HG02798 (cell line): ENCODE measurements around the gene GDI1.

ENCODE experiments used
- ATAC-seq: cut with Tn5 transposase; IDR thresholded peaks from one replicate; pipeline ENCODE4 v1.9.1; 2021; ENCODE audit warnings: mild to moderate bottlenecking; ENCODE audit not compliant: unreplicated experiment, poor library complexity

The GDI1 gene

GRCh38 chrX:154404625-154405192, 32.2 kb upstream of the GDI1 start:
- ATAC-seq = no peak

DNA sequence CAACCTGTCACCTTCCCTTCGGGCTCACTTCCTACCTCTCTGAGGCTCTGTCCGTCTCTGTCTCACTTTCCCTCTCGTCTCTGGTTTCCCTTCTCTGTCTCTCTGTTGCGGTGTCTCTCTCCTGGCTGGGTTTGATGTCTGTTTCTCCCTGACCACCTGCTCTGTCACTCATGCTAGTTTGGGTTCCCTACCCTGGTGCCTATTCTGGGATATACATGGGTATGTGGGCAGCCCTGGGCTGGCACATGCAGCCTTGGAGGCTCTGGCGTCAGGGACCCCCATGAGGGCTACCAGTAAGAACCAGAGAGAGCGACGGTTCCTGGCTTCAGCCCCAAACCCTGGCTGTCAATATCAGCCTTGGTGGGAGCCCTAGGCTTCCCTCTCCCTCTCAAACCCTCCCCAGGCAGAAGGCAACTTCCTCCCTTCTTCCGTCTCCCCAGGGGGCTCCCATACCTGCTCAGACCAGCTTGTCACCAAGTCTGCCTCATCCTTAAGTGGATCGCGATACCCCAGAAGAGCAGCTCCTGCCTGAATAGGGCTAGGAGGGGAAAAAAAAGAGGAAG, 28.2 kb upstream of the GDI1 start:
- ATAC-seq = no peak

- ATAC-seq = no peak
Observed at GRCh38 chrX:154409222-154409871, 27.6 kb upstream of the GDI1 start, which contains the start of gene DNASE1L1. TSS of gene DNASE1L1 (minus strand) at chrX:154409254. CDS start at chrX:154405568, 3,686 bp downstream.

- peak; percentile 70 for ATAC-seq
Observed at GRCh38 chrX:154411981-154412340, 25.0 kb upstream of the GDI1 start.

DNA sequence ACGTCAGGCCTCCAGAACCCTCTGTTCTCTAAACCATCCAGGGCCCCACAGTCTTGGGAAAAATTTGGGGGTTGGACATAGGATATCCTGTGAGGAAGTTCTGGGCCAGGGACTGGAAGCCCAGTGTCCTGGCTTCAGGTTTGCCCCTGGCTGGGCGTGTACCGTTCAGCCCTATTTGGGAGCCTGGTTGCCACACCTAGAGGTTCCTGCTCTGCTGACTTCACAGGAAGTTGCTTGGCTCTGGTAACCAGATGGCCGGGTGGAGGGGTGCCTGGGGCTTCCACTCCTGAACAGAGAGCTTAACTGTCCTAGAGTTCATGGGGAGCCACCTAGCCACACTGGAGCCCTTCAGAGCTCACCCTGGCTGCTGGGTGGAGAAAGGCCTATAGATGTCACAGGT, 24.5 kb upstream of the GDI1 start:
- ATAC-seq = no peak

DNA sequence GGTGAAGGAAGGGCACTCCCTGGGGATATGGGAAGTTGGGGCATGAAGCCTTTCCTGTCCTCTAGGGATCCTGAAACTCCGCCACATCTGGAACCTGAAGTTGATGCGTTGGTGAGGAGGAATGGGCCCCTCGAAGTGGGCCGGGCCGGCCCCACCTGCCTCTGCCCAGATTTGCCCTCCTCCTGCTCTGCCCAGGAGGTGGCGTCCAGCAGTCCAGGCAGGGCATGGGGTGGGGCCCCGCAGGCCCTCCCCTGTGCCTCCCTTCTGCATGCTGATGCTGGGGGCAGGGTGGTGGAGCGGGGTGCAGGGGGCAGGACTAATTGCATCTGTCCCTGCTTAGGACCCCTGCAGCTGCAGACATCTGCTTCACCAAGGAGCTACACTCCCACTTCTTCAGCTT, 23.8 kb upstream of the GDI1 start:
- ATAC-seq = no peak

GRCh38 chrX:154417157-154417556, 19.8 kb upstream of the GDI1 start:
- ATAC-seq = no peak

GRCh38 chrX:154419189-154419588, 17.8 kb upstream of the GDI1 start:
- no peak for ATAC-seq

- ATAC-seq = no peak
Observed at GRCh38 chrX:154419688-154420401, 17.1 kb upstream of the GDI1 start.

DNA sequence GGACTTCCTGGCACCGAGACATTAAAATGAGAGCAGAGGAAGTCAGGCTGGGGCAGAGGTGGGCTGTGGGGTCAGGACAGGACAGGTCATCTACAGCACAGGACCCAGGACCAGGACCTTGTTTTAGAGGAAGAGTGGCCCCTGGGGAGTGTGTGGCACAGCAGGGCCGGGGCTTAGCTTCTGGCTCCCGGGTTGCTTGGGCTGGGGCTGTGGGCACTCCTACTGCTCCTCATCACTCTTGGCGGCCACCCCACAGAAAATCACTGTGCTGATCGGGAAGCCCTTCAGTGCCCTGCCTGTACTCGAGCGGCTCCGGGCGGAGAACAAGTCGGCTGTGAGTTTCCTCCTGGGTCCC, 16.6 kb upstream of the GDI1 start:
- ATAC-seq = no peak

GRCh38 chrX:154426916-154427770, 9.8 kb upstream of the GDI1 start:
- ATAC-seq = no peak

GRCh38 chrX:154428176-154429171, 8.5 kb upstream of the GDI1 start, which contains the start of gene ATP6AP1:
TSS of gene ATP6AP1 (plus strand) at chrX:154428677. CDS start at chrX:154428693, 16 bp downstream.
- peak; percentile 99 for ATAC-seq

DNA sequence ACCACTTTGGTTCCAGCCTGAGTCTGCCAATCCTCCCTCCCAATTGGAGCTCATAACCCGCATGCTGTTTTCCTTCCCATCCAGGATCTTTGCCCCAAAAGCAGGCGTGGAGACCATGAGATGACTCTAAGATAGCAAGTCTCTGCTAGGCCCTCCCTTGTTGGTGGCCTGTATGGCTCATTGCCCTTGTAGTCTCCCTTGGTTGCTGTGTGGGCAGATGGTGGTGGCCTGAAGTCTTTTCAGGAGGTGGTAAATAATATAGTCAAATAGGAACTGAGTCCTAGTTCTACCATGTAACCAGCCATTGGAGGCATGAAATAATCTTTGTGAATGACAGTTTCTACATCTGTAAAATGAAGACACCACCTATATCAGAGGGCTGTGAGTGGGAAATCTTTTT, 7.2 kb upstream of the GDI1 start:
- ATAC-seq = no peak

DNA sequence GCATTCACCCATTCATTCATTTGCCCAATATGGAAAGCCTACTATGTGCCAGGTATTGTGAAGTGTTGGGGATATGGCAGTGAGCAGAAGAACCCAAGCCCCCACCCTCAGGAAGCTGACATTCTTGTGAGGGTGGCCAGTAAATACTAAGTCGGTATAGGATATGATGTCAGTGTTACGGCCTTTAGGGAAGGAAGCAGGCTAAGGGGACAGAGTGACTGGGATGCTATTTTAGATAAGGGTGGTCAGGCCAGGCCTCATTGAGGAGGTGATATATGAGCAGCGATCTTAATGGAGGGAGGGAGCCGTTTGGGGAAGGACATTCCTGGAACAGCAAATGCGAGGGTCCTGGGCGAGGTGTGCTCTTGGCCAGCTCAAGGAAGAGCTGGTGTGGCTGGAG, 6.5 kb upstream of the GDI1 start:
- ATAC-seq = no peak

DNA sequence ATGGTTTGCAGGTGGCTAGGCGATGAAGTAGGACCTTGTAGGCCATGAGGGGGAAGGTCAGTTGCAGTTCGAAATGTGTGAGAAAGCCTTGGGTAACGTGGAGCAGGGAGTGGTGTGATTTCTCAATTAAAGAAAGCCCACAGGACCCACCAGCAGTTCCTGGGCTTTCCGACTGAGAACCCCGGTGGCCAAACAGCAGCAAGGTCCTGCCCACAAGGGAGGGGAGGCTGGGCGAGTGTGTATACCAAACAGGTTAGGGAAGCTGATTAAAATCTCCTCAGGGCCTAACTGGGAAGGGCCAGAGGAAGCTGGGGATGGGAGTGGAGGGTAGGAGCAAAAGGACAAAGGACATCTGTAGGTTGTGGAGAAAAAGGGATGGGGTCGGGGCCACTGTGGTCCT, 6.0 kb upstream of the GDI1 start:
- no peak for ATAC-seq

- no peak for ATAC-seq
Observed at GRCh38 chrX:154431341-154431740, 5.6 kb upstream of the GDI1 start.

DNA sequence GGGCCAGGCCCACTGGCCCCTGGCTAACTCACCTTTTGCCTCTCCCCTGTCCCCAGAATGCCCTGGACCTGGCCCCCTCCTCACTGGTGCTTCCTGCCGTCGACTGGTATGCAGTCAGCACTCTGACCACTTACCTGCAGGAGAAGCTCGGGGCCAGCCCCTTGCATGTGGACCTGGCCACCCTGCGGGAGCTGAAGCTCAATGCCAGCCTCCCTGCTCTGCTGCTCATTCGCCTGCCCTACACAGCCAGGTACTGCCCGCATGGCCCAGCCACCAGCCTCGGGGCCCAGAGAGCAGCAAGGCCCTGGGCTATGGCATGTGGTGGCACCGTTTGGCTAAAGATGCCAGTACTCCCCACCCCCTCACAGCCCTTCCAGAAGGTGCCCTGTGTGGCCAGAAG, 4.7 kb upstream of the GDI1 start:
- no peak for ATAC-seq

- ATAC-seq = no peak
Observed at GRCh38 chrX:154433605-154434004, 3.3 kb upstream of the GDI1 start.

DNA sequence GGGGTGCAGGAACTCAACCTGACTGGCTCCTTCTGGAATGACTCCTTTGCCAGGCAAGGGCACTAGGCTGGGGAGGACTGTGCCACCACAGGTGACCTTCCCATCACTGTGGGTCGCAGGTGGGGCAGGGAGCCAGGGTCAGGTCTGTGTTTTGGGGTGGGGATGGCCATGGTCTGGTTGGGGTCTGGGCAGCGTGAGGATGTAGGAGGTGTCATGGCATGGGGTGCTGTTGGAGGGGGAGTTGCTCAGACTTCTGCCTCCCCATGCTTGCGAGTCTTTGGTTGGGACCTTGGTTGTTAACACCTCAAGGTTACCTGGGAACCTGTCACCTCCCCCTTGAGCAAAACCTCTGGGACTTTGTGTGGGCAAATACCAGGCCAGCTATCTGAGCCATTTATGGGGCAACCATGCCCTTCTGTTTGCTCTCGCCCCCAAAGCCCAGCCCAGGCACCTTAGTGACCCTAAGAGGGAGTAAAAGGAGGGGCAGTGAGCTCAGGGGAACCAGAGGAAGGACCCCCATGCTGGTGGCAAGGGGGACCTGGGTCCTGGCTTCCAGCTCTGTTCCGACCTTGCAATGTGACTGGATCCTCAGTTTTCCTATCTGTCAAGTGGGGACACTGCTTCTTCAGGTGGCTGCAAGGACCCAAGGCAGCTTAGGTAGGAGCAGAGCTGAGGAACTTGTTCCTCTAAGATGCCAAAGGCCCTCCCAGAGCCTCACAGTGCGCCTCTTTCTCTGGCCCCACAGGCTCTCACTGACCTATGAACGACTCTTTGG, 2.4 kb upstream of the GDI1 start:
- ATAC-seq = no peak
